Central memory CD4-positive, alpha-beta T cell (primary cell): ENCODE results near the gene SYNC.
"Not testable (repeated sequence)": the region's sequence is repeated elsewhere in the genome, so short reads cannot be mapped to it uniquely, and the experiment has no call there.

Experiments used
- DNase-seq: peaks from one replicate; pipeline ENCODE4 v3.0.0; 2022

The SYNC gene

GRCh38 chr1:32693455-32694174 lies 9.0 kb downstream of the SYNC start:
- no peak for DNase-seq

GRCh38 chr1:32686387-32686786 lies 16.2 kb downstream of the SYNC start:
- DNase-seq, result no peak

- no peak for DNase-seq
These were observed 17.1 kb downstream of the SYNC start for GRCh38 chr1:32685498-32685897.

- DNase-seq, result no peak
These were observed 18.3 kb downstream of the SYNC start for GRCh38 chr1:32684167-32684811.

- DNase-seq, result no peak
These were observed 19.2 kb downstream of the SYNC start for GRCh38 chr1:32683397-32683796.

- DNase-seq, result no peak
These were observed 20.6 kb downstream of the SYNC start for GRCh38 chr1:32681999-32682398.

- DNase-seq, result no peak
These were observed 21.1 kb downstream of the SYNC start for GRCh38 chr1:32681509-32681908.

- no peak for DNase-seq
These were observed 21.9 kb downstream of the SYNC start for GRCh38 chr1:32680642-32681041.

- DNase-seq, result not testable (repeated sequence)
These were observed 22.6 kb downstream of the SYNC start for GRCh38 chr1:32679993-32680392.

GRCh38 chr1:32676945-32677344 lies 25.6 kb downstream of the SYNC start:
- DNase-seq, result no peak

GRCh38 chr1:32668716-32669115 lies 33.9 kb downstream of the SYNC start:
- not testable (repeated sequence) for DNase-seq

- no peak for DNase-seq
These were observed 35.5 kb downstream of the SYNC start for GRCh38 chr1:32666901-32667566.

- no peak for DNase-seq
These were observed 36.7 kb downstream of the SYNC start for GRCh38 chr1:32665915-32666314.

GRCh38 chr1:32659581-32659980 lies 43.0 kb downstream of the SYNC start:
- no peak for DNase-seq

GRCh38 chr1:32652244-32652962 lies 50.2 kb downstream of the SYNC start:
- no peak for DNase-seq

GRCh38 chr1:32651461-32652073 lies 51.0 kb downstream of the SYNC start:
- no peak for DNase-seq

- peak; percentile 98 for DNase-seq
These were observed 51.7 kb downstream of the SYNC start, which contains the start of gene RBBP4 for GRCh38 chr1:32650752-32651460. TSS of gene RBBP4 (plus strand) at chr1:32651208. CDS start at chr1:32651307, 99 bp downstream.

- peak; percentile 91 for DNase-seq
These were observed 52.3 kb downstream of the SYNC start, which contains the start of gene ZBTB8OS for GRCh38 chr1:32650248-32650751. TSS of gene ZBTB8OS (minus strand) at chr1:32650550. CDS start at chr1:32650529, 21 bp downstream.

- no peak for DNase-seq
These were observed 55.0 kb downstream of the SYNC start for GRCh38 chr1:32647308-32648134.

GRCh38 chr1:32644426-32644825 lies 58.1 kb downstream of the SYNC start:
- DNase-seq, result no peak
